NB4 (cell line): Measurements from ENCODE around the gene PRKG1.

Source experiments
- POLR2A ChIP-seq: IDR thresholded peaks from 2 replicates; pipeline ENCODE4 v1.6.1; 2011; ENCODE audit warnings: mild to moderate bottlenecking; ENCODE audit not compliant: insufficient read length; ENCODE audit errors: extremely low read depth
- TF ChIP-seq, protein P1 (sequence below): IDR thresholded peaks from one replicate; pipeline ENCODE4 v1.5.1; 2012; ENCODE audit warnings: low read depth, low read length

DNA sequence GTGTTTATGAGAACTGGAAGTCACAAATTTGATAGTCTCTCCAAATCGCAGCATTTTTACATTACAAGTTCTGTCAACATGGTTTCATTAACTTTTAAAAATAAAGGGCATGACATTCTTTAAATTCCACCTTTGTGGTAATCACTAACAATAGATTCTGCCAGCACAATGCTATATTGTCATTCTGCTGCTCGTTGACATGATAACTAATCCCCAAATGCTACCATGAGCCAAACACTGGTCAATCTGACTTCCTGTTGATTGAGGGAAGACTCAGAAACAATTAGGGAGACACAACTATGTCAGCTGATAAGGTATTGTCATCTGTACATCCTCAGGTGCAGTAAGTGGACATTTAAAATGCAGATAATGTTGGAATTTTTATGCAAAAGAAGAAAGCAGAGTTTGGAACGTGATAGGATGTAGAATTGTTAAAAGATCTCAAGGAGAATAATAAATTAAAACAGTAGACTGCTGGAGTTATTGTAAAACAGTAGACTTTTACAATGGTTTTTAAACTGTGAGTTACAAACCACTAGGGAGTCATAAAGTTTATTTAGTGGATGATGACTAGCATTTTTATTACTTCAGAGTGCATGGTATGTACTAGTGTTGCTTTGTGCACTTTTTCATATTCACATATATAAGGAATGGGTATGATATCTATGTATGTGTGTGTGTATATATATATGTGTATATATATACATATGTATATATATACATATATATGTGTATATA is 1113.4 kb downstream of the PRKG1 start:
- TF ChIP-seq, protein P1, sequence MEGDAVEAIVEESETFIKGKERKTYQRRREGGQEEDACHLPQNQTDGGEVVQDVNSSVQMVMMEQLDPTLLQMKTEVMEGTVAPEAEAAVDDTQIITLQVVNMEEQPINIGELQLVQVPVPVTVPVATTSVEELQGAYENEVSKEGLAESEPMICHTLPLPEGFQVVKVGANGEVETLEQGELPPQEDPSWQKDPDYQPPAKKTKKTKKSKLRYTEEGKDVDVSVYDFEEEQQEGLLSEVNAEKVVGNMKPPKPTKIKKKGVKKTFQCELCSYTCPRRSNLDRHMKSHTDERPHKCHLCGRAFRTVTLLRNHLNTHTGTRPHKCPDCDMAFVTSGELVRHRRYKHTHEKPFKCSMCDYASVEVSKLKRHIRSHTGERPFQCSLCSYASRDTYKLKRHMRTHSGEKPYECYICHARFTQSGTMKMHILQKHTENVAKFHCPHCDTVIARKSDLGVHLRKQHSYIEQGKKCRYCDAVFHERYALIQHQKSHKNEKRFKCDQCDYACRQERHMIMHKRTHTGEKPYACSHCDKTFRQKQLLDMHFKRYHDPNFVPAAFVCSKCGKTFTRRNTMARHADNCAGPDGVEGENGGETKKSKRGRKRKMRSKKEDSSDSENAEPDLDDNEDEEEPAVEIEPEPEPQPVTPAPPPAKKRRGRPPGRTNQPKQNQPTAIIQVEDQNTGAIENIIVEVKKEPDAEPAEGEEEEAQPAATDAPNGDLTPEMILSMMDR: no peak
- TF ChIP-seq POLR2A: no peak
